HL-60 (cell line): ENCODE results near the gene PPP6R3.
"Not testable (repeated sequence)": the region's sequence is repeated elsewhere in the genome, so short reads cannot be mapped to it uniquely, and the experiment has no call there.

Source experiments
- DNase-seq, 2 experiments: peaks; one replicate each; pipeline ENCODE4 v3.0.0-alpha.2; 2010 to 2020; ENCODE audit warnings: low read depth in 1 of 2, low spot score in 1 of 2
- H3K27ac ChIP-seq: fragments of 250-450 bp; sonication (Bioruptor Pico); replicated peaks from 2 replicates; pipeline ENCODE4 v1.5.1; 2020; ENCODE audit warnings: mild to moderate bottlenecking, moderate library complexity
- H3K27me3 ChIP-seq: fragments of 250-450 bp; sonication (Bioruptor Pico); 2 replicates; pipeline ENCODE4 v1.5.1; 2021; ENCODE audit warnings: mild to moderate bottlenecking, moderate library complexity; ENCODE audit not compliant: insufficient read depth, poor library complexity, severe bottlenecking
- H3K4me3 ChIP-seq: replicated peaks from 2 replicates; pipeline ENCODE4 v1.5.1; 2011; ENCODE audit warnings: mild to moderate bottlenecking, control low read depth, low read length; ENCODE audit not compliant: insufficient read depth
- CTCF ChIP-seq: IDR thresholded peaks from one replicate; pipeline ENCODE4 v1.5.1; 2011; ENCODE audit warnings: low read length, control low read depth, inconsistent platforms; ENCODE audit not compliant: insufficient read depth
- GABPA ChIP-seq: IDR thresholded peaks from 2 replicates; pipeline ENCODE4 v1.6.1; 2012; ENCODE audit warnings: low read depth
- POLR2AphosphoS5 ChIP-seq: IDR thresholded peaks from 2 replicates; pipeline ENCODE4 v1.6.1; 2012; ENCODE audit warnings: low read depth
- REST ChIP-seq: IDR thresholded peaks from 2 replicates; pipeline ENCODE4 v1.6.1; 2012; ENCODE audit warnings: low read depth; ENCODE audit not compliant: insufficient replicate concordance
- SPI1 ChIP-seq: IDR thresholded peaks from 2 replicates; pipeline ENCODE4 v1.6.1; 2012; ENCODE audit warnings: low read depth, mild to moderate bottlenecking, borderline replicate concordance

The PPP6R3 gene

GRCh38 chr11:68617925-68618809 lies 157.6 kb downstream of the PPP6R3 start:
- Histone ChIP-seq H3K27ac (no peak overlapping the region), H3K4me3 (no peak overlapping the region), H3K27me3 (no peaks in the 10 kb centered on the region)
- DNase-seq: no peak
- no peak for TF ChIP-seq REST

- TF ChIP-seq REST (no peak), POLR2AphosphoS5 (no peak), SPI1 (no peak), GABPA (no peak), CTCF (no peak)
- Histone ChIP-seq H3K27ac (no peak overlapping the region), H3K4me3 (no peak overlapping the region), H3K27me3 (no peaks in the 10 kb centered on the region)
- DNase-seq: no peak
Observed at GRCh38 chr11:68621826-68622225, 161.3 kb downstream of the PPP6R3 start.

GRCh38 chr11:68623706-68624105 lies 163.2 kb downstream of the PPP6R3 start:
- DNase-seq, H3K27ac ChIP-seq, H3K4me3 ChIP-seq, H3K27me3 ChIP-seq: not testable (repeated sequence)

GRCh38 chr11:68625069-68625468 lies 164.5 kb downstream of the PPP6R3 start:
- H3K27me3 ChIP-seq, DNase-seq, H3K4me3 ChIP-seq, H3K27ac ChIP-seq: not testable (repeated sequence)

GRCh38 chr11:68626236-68626635 lies 165.7 kb downstream of the PPP6R3 start:
- not testable (repeated sequence) for H3K4me3 ChIP-seq, H3K27me3 ChIP-seq, DNase-seq, H3K27ac ChIP-seq

- not testable (repeated sequence) for H3K4me3 ChIP-seq, H3K27me3 ChIP-seq, H3K27ac ChIP-seq, DNase-seq
Observed at GRCh38 chr11:68628837-68629236, 168.3 kb downstream of the PPP6R3 start.

- H3K27ac ChIP-seq, H3K4me3 ChIP-seq, DNase-seq, H3K27me3 ChIP-seq: not testable (repeated sequence)
Observed at GRCh38 chr11:68632375-68632774, 171.8 kb downstream of the PPP6R3 start.
